ENCODE data around the gene GGA1.
A peak's percentile ranks its signal among the peaks of the same experiment; 100 is the strongest.
"Not testable (repeated sequence)": the region's sequence is repeated elsewhere in the genome, so short reads cannot be mapped to it uniquely, and the experiment has no call there.

Gene GGA1

DNA sequence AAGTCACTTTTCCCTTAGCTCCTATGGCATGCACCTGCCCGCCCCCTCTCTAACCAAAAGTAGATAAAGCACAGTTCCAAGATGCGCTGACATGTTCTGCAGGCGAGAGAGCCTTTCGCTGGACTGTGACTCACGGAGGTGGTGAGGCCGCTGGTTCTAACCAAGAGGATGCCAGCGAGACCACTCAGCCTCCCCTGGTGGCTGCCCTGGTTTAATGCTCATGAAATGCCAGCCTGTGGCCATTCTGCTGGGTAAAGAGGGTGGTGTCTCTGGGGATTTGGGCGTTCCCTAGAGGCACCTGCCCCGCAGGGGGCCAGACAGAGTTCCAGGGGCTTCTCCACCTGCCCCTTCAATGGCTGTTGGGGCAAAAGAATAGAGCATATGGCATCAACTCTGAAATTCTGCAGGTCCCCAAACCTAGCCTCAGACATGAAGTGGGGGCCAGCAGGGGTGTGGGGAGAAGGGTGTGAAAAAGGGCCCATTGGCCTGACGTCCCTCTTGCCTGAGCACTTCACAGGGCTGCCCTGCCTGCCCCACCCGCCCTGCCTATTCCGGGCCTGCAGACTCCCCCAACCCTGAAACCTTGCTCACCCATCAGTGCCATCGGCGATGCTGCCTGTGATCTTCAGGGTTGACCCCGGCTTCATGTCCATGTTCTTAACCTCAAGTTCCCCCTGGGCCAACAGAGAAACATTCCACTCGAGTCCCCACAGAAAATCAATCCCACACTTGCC is 37.2 kb upstream of the GGA1 start:
- peak; percentile 38 for DNase-seq

DNA sequence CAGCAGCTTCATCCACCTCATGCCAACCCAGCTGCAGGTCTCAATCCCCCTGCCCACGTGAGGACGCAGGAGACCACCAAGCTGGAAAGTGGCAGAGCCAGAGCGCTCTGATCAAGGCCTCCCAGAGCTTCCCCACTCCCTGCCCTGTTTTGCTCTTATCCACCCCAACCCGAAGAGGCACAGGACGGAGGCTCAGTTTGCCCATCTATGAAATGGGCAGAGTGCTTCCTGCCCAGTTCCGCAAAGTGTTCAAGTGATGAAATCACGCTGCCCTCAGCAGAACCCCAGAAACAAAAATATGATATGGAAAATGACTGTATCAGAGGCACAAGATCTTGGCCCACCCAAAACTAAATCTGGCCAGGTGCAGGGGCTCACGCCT is 36.7 kb upstream of the GGA1 start:
- no peak for DNase-seq

DNA sequence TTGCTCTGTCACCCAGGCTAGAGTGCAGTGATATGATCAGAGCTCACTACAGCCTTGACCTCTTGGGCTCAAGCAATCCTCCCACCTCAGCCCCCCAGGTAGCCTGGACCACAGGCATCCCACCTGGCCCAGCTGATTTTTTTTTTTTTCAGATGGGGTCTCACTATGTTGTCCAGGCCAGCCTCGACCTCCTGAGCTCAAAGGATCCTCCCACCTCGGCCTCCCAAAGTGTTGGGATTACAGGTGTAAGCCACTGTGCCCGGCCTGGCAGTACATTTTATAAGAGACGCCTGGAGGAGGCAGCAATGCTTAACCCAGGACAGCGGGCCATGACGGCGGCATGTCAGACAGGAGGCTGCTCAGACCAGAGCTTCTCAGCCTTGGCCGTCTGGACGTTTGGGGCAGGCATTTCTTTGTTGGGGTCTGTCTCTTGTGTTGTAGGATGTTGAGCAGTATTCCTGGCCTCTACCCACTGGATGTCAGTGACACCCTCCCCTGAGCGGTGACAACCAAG is 33.1 kb upstream of the GGA1 start:
- no peak for DNase-seq

DNA sequence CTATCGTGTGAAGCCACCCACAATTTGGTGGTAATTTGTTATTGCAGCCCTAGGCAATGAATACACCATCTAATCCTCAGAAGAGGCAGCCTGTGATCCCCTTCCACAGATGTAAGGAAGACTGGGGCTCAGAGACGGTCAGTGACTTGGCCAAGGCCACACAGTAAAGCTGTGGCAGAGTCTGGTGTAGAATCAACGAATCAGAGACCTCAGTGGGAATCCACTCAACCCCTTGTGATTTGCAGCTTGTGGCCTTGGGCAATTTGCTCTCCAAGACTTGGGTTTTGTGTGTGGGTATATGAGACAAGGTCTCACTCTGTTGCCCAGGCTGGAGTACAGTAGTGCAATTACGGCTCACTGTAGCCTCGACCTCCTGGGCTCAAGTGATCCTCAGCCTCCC is 30.6 kb upstream of the GGA1 start:
- no peak for DNase-seq

DNA sequence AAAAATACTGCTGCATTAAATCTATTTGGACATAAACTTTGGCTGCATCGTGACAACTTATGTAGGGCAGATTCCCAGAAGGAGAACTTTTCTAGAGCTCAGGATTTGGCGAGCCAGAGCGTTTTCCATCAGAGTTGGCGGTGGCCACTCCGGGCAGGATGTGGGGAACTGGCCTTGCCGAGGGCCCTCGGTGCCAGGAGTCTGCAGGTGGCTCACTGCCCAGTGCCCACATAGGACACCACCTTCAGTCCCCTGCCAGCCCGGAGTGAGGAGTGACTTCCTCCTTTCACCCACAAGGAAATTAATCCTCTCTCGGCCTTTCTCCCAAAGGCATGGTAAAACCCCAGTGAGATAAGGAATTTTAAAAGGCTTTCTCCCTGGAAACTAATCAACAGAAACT is 27.1 kb upstream of the GGA1 start:
- DNase-seq, result peak; percentile 2

DNA sequence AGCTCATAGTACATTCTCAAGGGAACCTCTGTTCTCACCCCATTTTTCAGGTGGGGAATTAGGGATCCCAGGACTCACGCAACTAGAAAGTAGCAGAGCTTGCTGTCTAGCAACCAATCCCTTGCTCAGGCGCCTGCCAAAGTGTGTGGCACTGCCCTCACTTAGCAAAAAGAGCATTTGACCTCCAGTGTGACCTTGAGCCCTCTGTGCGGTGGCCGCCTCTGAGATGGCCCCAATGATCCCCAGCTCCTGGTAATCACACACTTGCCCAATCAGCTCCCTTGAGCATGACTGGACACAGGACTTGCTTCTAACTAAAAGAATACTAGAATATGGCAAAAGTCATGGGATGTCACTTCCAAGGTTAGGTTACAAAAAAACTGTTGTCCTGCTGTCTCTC is 26.1 kb upstream of the GGA1 start:
- DNase-seq, result no peak

DNA sequence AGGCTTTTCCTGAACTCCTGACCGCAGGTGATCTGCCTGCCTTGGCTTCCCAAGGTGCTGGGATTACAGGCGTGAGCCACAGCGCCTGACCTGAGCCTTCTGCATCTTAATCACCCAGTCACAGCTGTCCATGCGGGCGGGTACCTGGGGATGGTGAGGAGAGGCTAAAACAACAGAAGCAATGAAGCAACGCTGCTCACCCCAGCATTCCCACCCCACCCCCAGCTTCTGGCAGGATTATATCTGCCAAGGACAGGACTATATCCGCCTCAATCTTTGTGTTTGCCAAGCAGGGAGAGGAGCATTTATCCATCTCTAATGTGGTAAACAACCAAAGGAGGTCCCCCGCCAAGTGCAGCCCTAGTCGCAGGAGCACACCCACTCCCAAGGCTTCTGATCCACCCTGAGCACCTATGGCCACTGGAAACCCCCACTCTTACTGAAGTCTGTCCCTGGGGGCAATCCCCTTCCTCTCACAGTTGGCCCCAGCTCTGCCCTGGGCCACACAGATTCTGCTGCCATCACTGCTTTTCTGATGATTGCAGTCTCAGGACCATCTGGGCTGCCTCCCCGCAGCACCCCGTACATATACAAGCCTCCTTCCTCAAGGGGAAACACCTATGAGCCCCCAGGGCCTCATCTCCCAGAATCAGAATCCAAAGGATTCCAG is 20.0 kb upstream of the GGA1 start:
- DNase-seq, result no peak

DNA sequence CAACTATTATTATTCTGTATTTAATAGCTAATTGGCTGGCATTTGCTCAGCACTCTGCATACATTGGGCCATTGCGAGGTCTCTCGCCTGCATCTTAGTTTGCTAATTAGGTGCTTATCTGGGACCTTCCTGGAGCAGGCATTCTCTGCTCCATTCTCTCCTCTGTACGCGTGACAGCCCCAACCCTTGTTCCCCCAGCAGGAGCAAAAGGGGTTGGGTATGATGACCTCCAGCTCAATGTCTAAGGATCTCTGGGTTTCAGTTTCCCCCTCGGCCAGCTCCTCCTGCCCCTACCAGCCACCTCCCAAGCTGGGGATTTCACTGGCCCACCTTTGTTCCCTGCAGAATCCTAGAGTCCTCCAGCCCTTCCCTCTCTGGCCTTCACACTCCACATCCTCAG is 19.0 kb upstream of the GGA1 start:
- DNase-seq, result no peak

DNA sequence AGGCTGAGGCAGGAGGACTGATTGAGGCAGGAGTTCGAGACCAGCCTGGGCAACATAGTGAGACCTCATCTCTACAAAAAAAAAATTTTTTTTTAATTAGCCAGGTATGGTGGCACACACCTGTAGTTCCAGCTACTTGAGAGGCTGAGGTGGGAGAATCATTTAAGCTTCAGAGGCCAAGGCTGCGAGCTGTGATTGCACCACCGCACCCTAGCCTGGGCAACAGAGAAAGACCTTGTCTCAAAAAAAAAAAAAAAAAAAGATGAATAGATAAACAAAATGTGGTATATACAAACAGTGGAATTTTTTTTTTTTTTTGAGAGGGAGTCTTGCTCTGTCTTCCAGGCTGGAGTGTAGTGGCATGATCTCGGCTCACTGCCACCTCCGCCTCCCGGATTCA is 17.6 kb upstream of the GGA1 start:
- not testable (repeated sequence) for DNase-seq

DNA sequence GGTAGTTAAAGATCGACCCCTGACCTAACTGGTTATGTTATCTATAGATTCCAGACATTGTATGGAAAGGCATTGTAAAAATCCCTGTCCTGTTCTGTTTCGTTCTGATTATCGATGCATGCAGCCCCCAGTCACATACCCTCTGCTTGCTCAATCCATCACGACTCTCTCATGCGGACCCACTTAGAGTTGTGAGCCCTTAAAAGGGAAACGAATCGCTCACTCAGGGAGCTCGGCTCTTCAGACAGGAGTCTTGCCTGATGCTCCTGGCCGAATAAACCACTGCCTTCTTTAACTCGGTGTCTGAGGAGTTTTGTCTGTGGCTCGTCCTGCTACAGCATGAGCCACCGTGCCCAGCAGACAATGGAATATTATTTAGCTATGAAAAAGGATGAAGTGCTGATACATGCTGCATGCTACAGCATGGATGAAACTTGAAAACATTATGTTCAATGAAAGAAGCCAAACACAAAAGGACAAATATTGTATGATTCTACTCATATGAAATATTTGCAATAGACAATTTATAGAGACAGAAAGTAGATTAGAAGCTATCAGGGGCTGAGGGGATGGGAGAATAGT is 16.7 kb upstream of the GGA1 start:
- no peak for DNase-seq

DNA sequence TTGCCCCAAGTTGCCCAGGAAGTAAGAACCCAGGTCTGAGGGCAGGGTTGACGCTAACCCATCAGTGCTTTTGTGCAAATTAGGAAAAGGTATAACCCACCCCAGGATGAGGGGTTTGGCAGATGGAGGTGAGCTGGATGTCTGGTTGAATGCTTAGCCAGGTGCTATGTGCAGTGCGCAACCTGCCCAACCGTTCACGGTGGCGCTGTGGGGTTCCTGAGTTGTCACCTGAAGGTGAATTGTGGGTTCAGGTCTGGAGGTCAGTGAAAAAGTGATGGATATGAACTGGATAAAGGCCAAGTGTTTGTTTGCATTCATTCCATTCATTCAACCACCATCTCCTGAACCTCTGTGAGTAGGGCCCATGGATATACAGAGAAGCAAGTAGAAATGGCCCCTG is 14.4 kb upstream of the GGA1 start:
- DNase-seq, result no peak

DNA sequence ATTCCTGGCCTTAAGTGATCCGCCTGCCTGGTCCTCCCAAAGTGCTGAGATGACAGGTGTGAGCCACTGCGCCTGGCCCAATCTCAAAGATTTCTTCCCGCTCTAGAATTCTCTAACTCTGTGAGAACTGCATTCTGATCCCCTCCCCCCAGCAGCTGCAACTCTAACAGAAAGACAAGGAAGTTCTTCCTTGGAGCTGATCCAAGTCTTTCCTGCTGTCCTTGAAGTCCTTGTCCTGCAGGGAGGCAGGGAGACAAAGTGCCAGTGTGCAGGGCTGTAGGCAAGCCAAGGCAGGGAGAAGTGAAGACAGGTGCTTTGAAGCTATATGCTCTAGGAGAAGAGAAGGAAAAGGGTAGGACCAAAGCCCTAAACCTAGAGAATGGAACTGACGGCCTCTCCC is 9.5 kb upstream of the GGA1 start:
- DNase-seq, result no peak

DNA sequence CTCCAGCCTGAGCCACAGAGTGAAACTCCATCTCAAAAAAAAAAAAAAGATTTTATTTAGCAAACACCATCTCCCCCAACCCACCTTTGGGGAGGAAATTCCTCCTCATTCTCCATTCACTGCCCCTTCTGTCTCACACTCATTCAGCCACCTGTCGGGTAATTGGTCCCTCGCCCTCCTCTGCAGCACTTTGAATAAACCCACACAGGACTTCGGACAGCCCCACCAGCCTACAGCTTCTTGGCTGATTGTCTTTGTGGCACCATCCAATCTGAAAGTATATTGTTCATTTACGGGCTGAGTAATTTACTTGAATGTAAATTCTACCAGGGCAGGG is 7.5 kb upstream of the GGA1 start:
- DNase-seq, result no peak

DNA sequence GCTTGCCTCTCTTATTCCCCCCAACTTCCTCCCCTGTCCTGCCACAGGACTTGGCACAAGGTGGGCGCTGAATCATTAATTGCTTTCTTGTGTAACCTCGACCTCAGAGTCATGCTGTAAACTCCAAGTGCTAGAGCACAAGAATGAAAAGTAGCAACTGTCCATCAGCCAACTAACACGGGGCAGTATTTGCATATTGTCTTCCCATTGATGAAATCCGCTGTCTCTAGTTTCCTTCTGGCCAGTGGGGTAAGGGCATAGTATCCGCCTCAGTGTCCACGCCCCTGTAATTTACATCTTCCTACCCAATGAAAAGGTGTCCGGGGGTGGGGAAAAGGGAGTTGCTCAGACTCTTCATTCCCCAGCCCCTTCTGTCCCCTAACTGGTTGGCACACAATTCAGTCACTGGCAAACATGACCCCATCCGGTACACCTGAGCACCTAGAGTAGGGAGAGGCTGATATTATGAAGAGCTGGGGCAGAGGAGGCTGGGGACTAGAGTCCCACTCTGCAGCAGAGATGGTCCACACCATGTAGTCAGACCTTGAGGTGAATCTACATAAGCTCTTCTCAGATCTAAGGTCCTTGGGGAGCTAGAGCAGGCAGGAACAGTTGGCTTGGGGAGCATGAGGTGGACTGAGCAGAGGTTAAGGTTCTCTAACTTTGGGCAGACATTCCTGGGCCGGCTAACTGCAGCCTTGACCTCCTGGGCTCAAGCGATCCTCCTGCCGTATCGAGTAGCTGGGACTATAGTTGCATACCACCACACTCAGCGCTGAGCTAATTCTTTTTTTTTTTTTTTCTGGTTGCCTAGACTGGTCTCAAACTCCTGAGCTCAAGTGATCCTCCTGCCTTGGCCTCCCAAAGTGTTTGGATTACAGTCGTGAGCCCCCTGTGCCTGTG is 6.8 kb upstream of the GGA1 start:
- peak; percentile 86 for DNase-seq

DNA sequence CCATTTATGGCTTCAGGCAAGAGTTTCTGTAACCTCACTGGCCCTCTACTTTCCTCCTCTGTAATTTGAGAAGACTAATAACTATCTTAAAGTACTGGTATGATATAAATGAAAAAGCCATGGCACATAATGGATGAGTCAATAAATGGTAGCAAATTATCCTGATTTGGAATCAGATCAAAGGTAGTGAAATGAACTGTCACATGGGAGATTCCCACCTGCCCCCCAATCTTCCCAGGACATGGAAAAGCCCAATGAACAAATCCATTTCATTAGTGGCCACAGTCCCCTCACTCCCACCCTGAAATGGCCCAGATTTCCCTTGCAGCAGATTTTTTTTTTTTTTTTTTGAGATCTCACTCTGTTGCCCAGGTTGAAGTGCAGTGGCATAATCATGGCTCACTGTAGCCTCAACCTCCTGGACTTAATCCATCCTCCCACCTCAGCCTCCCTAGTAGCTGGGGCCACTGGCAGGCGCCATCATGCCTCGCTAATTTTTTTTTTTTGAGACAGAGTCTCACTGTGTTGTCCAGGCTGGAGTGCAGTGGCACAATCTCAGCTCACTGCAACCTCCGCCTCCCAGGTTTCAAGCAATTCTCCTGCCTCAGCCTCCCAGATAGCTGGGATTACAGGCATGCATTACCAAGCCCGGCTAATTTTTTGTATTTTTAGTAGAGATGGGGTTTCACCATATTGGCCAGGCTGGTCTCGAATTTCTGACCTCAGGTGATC is 5.9 kb upstream of the GGA1 start:
- DNase-seq, result not testable (repeated sequence)

DNA sequence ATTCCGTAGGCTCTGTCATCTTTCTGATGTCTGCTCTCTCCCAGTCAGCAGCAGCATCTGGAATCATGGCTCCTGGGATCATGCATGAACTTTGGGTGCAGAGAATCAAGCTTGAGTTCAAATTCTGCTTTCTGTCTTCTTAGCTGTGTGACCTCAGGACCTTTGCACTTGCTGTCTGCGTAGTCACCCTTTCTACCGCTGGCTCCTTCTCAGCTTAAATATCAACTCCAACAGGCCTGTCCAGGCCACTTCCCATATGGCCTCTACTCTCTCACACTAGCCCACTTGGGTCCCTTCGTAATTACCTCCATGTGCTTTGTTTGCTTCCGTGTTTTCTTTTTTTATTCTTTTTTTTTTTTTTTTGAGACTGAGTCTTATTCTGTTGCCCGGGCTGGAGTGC is 4.6 kb upstream of the GGA1 start:
- DNase-seq, result no peak

DNA sequence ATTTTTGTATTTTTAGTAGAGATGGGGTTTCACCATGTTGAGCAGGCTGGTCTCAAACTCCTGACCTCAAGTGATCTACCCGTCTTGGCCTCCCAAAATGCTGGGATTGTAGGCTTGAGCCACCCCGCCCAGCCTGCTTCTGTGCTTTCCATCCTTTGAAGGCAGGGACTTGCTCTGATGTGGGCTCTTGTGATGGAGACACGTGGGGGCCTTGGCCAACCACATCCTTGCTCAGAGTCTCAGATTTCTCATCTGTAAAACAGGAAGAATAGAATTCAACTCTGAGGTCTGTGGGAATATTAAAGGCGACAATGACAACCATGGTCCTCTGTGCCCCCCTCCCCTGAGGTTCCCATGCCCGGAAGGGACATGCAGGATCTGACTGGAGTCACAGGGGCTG is 3.8 kb upstream of the GGA1 start:
- peak; percentile 64 for DNase-seq

DNA sequence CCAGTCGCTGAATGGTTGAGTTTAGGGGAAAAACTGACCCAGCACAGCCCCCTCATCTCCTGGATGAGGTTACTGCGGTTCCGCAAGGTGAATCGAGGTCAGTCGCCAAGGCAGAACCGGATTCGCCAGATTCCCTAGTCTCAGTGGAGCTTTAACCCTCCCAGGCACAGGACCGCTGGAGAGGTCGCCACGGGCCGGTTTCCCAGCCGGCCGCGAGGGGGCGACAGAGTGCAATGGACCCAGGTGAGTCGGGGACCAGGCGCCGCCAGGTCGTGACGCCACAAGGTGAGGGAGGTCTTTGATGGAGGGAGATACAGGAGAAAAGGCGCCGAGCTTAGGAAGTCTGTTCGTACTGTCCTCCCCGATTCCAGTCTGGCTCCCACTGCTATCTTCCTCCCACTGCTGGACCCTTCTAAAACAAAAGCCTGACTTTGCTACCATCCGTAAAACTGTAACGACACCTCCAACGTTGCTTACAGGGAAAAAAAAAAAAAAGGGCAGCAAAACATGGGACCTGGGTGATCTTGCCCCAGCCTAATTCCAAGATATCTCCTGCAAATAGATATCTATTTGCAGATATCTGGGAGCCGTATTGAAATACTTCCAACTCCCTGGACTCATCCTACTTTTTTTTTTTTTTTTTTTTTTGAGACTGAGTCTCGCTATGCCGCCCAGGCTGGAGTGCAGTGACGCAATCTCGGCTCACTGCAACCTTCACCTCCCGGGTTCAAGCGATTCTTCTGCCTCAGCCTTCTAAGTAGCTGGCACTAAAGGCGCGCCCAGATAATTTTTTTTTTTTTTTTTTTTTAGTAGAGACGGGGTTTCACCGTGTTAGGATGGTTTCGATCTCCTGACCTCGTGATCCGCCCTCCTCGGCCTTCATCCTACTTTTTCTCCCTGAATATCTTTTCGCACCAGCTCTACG is 1.4 kb upstream of the GGA1 start:
- peak; percentile 28 for DNase-seq

DNA sequence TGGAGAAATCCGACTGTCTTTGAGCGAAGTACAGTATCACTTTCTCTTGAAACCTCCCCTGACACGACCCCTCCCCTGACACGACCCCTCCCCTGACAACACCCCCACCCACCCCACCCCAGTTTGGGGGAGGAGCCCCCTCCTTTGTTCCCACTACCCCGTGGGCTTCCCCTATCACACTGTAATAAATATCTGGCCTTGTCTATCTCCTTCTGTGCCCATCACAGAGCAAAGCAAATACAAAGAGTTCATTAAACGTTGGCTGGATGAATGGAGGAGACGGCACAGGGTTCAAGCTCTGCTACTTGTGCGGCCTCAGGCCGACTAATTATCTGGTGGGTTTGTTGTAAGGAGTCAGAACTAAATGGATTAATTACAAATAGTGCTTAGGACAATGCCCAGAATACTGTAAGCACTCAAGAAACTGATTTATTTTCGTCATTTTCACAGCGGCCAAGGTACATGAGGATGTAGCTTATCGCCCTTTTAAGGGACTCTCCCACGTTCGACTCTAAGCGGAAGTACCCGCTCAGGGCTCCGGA is 628 bp upstream of the GGA1 start:
- no peak for DNase-seq

DNA sequence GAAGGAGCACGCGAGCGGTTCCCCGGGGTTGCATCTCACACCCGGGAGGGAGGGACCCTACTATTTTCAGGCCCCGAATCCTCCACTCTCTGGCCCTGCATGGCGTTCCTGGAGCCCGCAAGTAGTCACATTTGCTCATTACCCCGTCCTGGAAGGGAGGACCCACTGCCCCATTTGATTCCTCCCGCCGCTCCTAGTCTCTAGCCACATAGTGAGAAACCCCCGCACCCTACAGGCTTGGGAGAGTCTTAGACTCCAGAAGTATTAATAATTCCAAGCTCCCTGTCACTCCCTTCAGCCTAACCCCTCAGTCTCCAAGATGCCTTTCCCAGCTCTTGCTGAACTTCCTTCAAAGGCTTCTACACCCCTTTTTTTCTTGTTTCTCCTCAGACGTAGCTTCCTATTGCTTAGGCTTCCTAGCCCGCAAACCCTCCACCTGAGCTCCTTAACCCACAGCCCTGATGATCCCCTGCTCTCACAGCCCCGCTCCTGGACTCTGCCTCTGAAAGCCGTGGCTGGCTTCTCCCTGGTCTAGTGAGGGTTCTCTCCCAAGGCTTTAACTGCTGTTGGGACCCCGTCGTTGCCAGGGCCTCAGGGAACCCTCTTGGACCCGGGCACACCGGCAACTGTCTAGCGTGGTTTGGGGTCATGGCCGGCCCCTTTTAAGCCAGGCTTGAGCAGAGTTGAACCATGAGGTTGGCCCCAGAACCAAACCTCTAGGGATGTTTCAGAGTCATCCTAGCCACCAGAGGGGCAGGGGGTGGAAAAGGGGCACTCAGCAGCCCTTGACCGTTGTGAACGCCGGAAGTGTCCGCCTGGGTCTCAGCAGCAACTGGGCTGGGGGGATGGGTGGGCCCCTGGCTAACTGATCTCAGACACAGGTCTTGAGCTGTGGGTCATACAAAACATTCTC is 862 bp downstream of the GGA1 start:
- no peak for DNase-seq
